HUES64 (cell line): ENCODE measurements around the gene CEP43.
A peak's percentile ranks its signal among the peaks of the same experiment; 100 is the strongest.

Experiments used
- H3K27ac ChIP-seq: 2 replicates; pipeline ENCODE4 v1.7.0; 2013; ENCODE audit warnings: low read depth, low read length, inconsistent platforms
- H3K27me3 ChIP-seq: 2 replicates; pipeline ENCODE4 v1.6.1; 2013; ENCODE audit warnings: mild to moderate bottlenecking, low read length; ENCODE audit not compliant: insufficient read depth
- H3K36me3 ChIP-seq: 2 replicates; pipeline ENCODE4 v1.6.1; 2013; ENCODE audit warnings: mild to moderate bottlenecking, low read length; ENCODE audit not compliant: insufficient read depth
- H3K4me1 ChIP-seq: 2 replicates; pipeline ENCODE4 v1.6.1; 2013; ENCODE audit warnings: mild to moderate bottlenecking, low read length, moderate library complexity; ENCODE audit not compliant: insufficient read depth
- H3K4me3 ChIP-seq: 2 replicates; pipeline ENCODE4 v1.5.1; 2013; ENCODE audit warnings: mild to moderate bottlenecking, low read length, moderate library complexity
- H3K9ac ChIP-seq: 2 replicates; pipeline ENCODE4 v1.6.1; 2013; ENCODE audit warnings: mild to moderate bottlenecking, low read depth, low read length
- H3K9me3 ChIP-seq: 2 replicates; pipeline ENCODE4 v1.6.1; 2013; ENCODE audit warnings: low read depth, low read length; ENCODE audit not compliant: insufficient read depth
- WGBS: fragments of 150-250, 120-280 bp; methylation state at CpG from one replicate; pipeline ENCODE4 v1.1.7; 2013; ENCODE audit warnings: missing lambda C conversion rate; 5-methylcytosine and 5-hydroxymethylcytosine counted together

The CEP43 gene

DNA sequence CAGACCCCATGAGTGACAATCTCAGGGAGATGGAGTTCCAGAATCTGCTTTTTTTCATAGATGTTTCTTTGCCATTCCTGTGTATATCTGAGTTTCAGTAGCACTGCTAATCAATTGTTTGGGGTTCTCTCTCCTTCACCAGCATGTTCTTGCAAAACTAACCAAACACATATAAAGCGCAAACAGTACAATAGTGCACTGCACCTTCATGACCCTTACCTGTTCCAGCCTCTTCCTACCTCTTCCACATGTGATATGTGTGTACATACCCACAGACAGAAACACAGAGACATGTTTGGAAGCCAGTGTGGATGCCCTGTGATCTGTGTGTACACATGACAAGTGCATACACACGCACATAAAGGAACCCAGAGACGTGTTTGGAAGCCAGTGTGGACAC is 1.8 kb upstream of the CEP43 start:
- WGBS: 95% methylated on average over 3 of the region's 3 CpGs
- no peaks in the 10 kb centered on the region for H3K27me3 ChIP-seq
- peaks cover 51% of the 10 kb centered on the region for H3K36me3 ChIP-seq
- peak overlapping the region; percentile 40; the same call in 1 of the 2 replicates for H3K9ac ChIP-seq
- H3K9me3 ChIP-seq: no peaks in the 10 kb centered on the region
- H3K4me1 ChIP-seq: peaks cover 15% of the 10 kb centered on the region
- H3K27ac ChIP-seq: no peak overlapping the region
- H3K4me3 ChIP-seq: peak overlapping the region; percentile 99

DNA sequence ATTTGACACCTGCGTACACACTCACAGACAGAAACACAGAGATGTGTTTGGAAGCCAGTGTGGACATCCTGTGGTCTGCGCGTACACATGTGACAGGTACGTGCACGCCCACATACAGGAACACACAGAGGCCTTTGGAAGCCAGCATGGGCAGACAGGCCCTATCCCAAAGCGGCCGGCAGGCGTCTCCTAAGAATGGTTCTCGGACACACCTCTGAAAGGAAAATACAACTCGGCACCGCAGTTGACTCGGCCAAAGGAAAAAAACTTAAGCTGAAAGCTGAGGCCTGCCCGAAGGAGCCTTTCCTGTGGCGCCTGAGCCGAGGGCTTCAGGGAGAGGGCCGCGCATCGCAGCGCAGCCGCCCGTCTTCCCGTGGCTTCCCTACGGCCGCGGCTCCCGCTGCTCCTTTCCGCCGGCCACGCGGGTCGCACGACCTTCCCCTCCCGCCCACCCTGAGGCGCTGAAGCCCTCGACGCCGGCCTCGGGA is 1.4 kb upstream of the CEP43 start:
- Histone ChIP-seq H3K36me3 (peaks cover 52% of the 10 kb centered on the region), H3K4me1 (peaks cover 15% of the 10 kb centered on the region), H3K27me3 (no peaks in the 10 kb centered on the region), H3K9ac (peak overlapping the region; percentile 40; the same call in 1 of the 2 replicates), H3K9me3 (no peaks in the 10 kb centered on the region), H3K27ac (no peak overlapping the region), H3K4me3 (peak overlapping the region; percentile 99)
- WGBS: 11% methylated on average over 37 of the region's 38 CpGs

GRCh38 chr6:166998256-166999144 is 697 bp upstream of the CEP43 start:
- H3K27ac ChIP-seq: peak overlapping the region; percentile 76; the same call in 1 of the 2 replicates
- under 1% methylated on average over 96 of the region's 96 CpGs for WGBS
- H3K4me3 ChIP-seq: peak overlapping the region; percentile 99
- H3K36me3 ChIP-seq: peaks cover 56% of the 10 kb centered on the region
- H3K27me3 ChIP-seq: no peaks in the 10 kb centered on the region
- H3K4me1 ChIP-seq: peaks cover 15% of the 10 kb centered on the region
- H3K9me3 ChIP-seq: no peaks in the 10 kb centered on the region
- H3K9ac ChIP-seq: peak overlapping the region; percentile 80

DNA sequence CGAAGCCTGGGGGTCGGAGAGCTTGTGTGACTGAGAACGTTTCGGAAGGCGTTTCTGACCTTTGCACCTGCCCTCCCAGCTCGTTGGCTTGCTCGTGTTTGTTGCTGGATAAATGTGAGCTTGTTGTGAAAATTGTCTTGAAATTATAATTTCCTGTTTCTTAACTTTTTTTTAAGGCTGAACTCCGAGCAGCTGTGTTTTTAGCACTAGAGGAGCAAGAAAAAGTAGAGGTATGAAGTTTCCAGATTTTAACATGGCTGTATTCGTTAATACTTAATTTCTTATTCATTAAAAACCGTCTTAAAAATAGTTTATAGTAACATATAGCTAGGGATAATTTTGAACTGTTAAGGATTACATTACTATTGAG is 672 bp downstream of the CEP43 start:
- peak overlapping the region; percentile 79 for H3K27ac ChIP-seq
- 4% methylated on average over 8 of the region's 10 CpGs for WGBS
- H3K9ac ChIP-seq: peak overlapping the region; percentile 95
- H3K9me3 ChIP-seq: no peaks in the 10 kb centered on the region
- peak overlapping the region; percentile 99 for H3K4me3 ChIP-seq
- H3K27me3 ChIP-seq: no peaks in the 10 kb centered on the region
- H3K4me1 ChIP-seq: peaks cover 15% of the 10 kb centered on the region
- peaks cover 60% of the 10 kb centered on the region for H3K36me3 ChIP-seq

GRCh38 chr6:167000759-167001158 is 1.6 kb downstream of the CEP43 start:
- Histone ChIP-seq H3K4me3 (peak overlapping the region; percentile 99), H3K27me3 (no peaks in the 10 kb centered on the region), H3K4me1 (peaks cover 15% of the 10 kb centered on the region), H3K27ac (no peak overlapping the region), H3K9ac (no peak overlapping the region), H3K9me3 (no peaks in the 10 kb centered on the region), H3K36me3 (peaks cover 65% of the 10 kb centered on the region)
- WGBS: 91% methylated on average over 2 of the region's 2 CpGs

- Histone ChIP-seq H3K9ac (no peak overlapping the region), H3K36me3 (peaks cover 91% of the 10 kb centered on the region), H3K4me1 (peaks cover 3% of the 10 kb centered on the region), H3K9me3 (no peaks in the 10 kb centered on the region), H3K4me3 (no peak overlapping the region), H3K27ac (no peak overlapping the region), H3K27me3 (no peaks in the 10 kb centered on the region)
- WGBS: 97% methylated on average over 12 of the region's 12 CpGs
Observed at GRCh38 chr6:167005350-167006159, 6.4 kb downstream of the CEP43 start.

GRCh38 chr6:167007985-167008384 is 8.8 kb downstream of the CEP43 start:
- 97% methylated on average over 4 of the region's 4 CpGs for WGBS

GRCh38 chr6:167013067-167013466 is 13.9 kb downstream of the CEP43 start:
- Histone ChIP-seq H3K27me3 (no peaks in the 10 kb centered on the region), H3K9ac (no peak overlapping the region), H3K4me1 (no peaks in the 10 kb centered on the region), H3K4me3 (no peak overlapping the region), H3K9me3 (no peaks in the 10 kb centered on the region), H3K36me3 (peaks cover 86% of the 10 kb centered on the region), H3K27ac (no peak overlapping the region)
- WGBS: 52% methylated on average over 1 of the region's 1 CpG

More at GRCh38 chr6:167007985-167008384, 8.8 kb downstream of the CEP43 start:
- H3K27ac ChIP-seq: no peak overlapping the region
- no peaks in the 10 kb centered on the region for H3K4me1 ChIP-seq
- H3K36me3 ChIP-seq: peaks cover 91% of the 10 kb centered on the region
- no peak overlapping the region for H3K9ac ChIP-seq
- no peaks in the 10 kb centered on the region for H3K27me3 ChIP-seq
- no peaks in the 10 kb centered on the region for H3K9me3 ChIP-seq
- no peak overlapping the region for H3K4me3 ChIP-seq

- no peak overlapping the region for H3K4me3 ChIP-seq
- peaks cover 85% of the 10 kb centered on the region for H3K36me3 ChIP-seq
- H3K9ac ChIP-seq: no peak overlapping the region
- H3K27me3 ChIP-seq: no peaks in the 10 kb centered on the region
- no peaks in the 10 kb centered on the region for H3K4me1 ChIP-seq
- no peak overlapping the region for H3K27ac ChIP-seq
- 97% methylated on average over 4 of the region's 4 CpGs for WGBS
- H3K9me3 ChIP-seq: no peaks in the 10 kb centered on the region
Observed at GRCh38 chr6:167013946-167014345, 14.7 kb downstream of the CEP43 start.

DNA sequence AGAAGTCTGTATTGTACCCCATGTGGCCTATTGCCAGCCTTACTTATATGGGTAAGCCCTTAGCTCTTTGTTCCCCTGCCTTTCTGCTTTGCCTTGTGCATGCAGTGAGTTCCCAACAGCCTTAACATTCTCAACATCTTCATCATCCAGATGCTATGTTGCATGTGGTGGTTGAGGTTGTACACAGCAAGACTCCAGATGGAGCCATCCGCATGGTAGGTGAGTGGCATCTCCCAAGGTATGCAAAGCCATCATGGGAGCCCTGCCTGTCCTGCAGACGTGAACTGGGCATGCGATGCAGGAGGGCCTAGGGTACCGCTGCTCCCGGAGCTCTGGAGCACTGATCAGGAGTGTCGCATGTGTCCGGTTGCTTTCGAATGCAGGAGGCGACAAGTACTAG is 16.1 kb downstream of the CEP43 start:
- H3K4me3 ChIP-seq: no peak overlapping the region
- H3K9me3 ChIP-seq: no peaks in the 10 kb centered on the region
- H3K27me3 ChIP-seq: no peaks in the 10 kb centered on the region
- H3K9ac ChIP-seq: no peak overlapping the region
- 96% methylated on average over 9 of the region's 9 CpGs for WGBS
- H3K36me3 ChIP-seq: peaks cover 92% of the 10 kb centered on the region
- H3K27ac ChIP-seq: no peak overlapping the region
- H3K4me1 ChIP-seq: no peaks in the 10 kb centered on the region

DNA sequence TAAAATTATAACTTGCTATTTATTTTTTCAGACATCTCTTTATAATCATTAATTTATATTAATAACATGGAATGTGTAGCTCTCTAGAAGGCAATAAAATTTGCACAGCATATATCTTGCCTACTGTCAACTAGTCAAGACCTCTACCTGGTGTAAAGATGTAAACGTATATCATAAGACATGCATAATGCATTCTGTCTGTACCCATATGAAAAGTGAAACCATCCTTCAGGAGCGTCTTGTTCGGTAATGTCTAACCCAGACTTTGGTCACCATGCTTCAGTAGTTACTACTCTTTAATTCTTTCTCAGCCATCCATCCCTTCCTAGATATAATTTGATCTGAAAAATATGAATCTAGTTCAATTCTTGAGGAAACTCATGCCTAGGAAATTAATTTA is 21.0 kb downstream of the CEP43 start:
- Histone ChIP-seq H3K9me3 (no peaks in the 10 kb centered on the region), H3K27ac (no peak overlapping the region), H3K9ac (no peak overlapping the region), H3K27me3 (no peaks in the 10 kb centered on the region), H3K4me1 (no peaks in the 10 kb centered on the region), H3K36me3 (peaks cover 89% of the 10 kb centered on the region), H3K4me3 (no peak overlapping the region)
- WGBS: over 99% methylated on average over 3 of the region's 3 CpGs
